GM12878 (cell line): Measurements from ENCODE around the gene SLC37A1. TPM values are rescaled to one million over a fixed set of nuclear protein-coding genes. Genes with fewer than 3 reads are reported as not detected.

ENCODE experiments used
- CHD2 ChIP-seq: IDR thresholded peaks from 2 replicates; pipeline ENCODE4 v1.6.1; 2011; ENCODE audit warnings: low read depth, low read length, improper control_type of control experiment, borderline replicate concordance
- DPF2 ChIP-seq: fragments of 450-650 bp; IDR thresholded peaks from 2 replicates; pipeline ENCODE4 v1.6.1; 2017; ENCODE audit warnings: mild to moderate bottlenecking
- E2F8 ChIP-seq: fragments of 450-650 bp; IDR thresholded peaks from 2 replicates; pipeline ENCODE4 v1.6.1; 2018; ENCODE audit warnings: mild to moderate bottlenecking, low read depth, moderate library complexity; ENCODE audit not compliant: partially characterized antibody
- EP300 ChIP-seq, 2 experiments: fragments of 150-350 bp in 1 of 2; IDR thresholded peaks; 2 replicates each; pipeline ENCODE4 v1.6.1; 2011 to 2012; ENCODE audit warnings: low read depth in 2 of 2, low read length in 2 of 2, borderline replicate concordance in 1 of 2, improper control_type of control experiment in 1 of 2, inconsistent platforms in 1 of 2; ENCODE audit not compliant: control insufficient read depth in 1 of 2
- ESRRA ChIP-seq: IDR thresholded peaks from 2 replicates; pipeline ENCODE4 v1.6.1; 2012; ENCODE audit warnings: mild to moderate bottlenecking, low read length, improper control_type of control experiment
- HDAC2 ChIP-seq: fragments of 200-600 bp; sonication (generic); IDR thresholded peaks from 2 replicates; pipeline ENCODE4 v1.6.1; 2017
- IRF3 ChIP-seq: fragments of 450-650 bp; IDR thresholded peaks from 2 replicates; pipeline ENCODE4 v1.6.1; 2014; ENCODE audit warnings: mild to moderate bottlenecking
- IRF4 ChIP-seq: IDR thresholded peaks from 2 replicates; pipeline ENCODE4 v1.6.1; 2011; ENCODE audit warnings: low read depth, low read length
- MLLT1 ChIP-seq: fragments of 450-650 bp; IDR thresholded peaks from 2 replicates; pipeline ENCODE4 v1.6.1; 2016; ENCODE audit warnings: mild to moderate bottlenecking
- NRF1 ChIP-seq: conservative IDR thresholded peaks from 2 replicates; pipeline ENCODE4 v1.6.1; 2011; ENCODE audit warnings: mild to moderate bottlenecking, low read depth, low read length, improper control_type of control experiment
- PAX8 ChIP-seq: fragments of 450-650 bp; IDR thresholded peaks from 2 replicates; pipeline ENCODE4 v1.6.1; 2017; ENCODE audit warnings: mild to moderate bottlenecking, moderate library complexity
- RB1 ChIP-seq: fragments of 450-650 bp; formaldehyde crosslinking; IDR thresholded peaks from 2 replicates; pipeline ENCODE4 v1.6.1; 2017; ENCODE audit warnings: mild to moderate bottlenecking, borderline replicate concordance
- STAT1 ChIP-seq: fragments of 450-650 bp; conservative IDR thresholded peaks from 2 replicates; pipeline ENCODE4 v1.6.1; 2014; ENCODE audit warnings: antibody characterized with exemption, mild to moderate bottlenecking
- TARDBP ChIP-seq: IDR thresholded peaks from 2 replicates; pipeline ENCODE4 v1.6.1; 2016; ENCODE audit warnings: borderline replicate concordance
- YY1 ChIP-seq: IDR thresholded peaks from 2 replicates; pipeline ENCODE4 v1.6.1; 2011; ENCODE audit warnings: low read depth, mild to moderate bottlenecking, low read length
- ZSCAN29 ChIP-seq: fragments of 450-650 bp; IDR thresholded peaks from 2 replicates; pipeline ENCODE4 v1.6.1; 2017; ENCODE audit warnings: mild to moderate bottlenecking, moderate library complexity
- polyA plus RNA-seq, 11 experiments: library from polyadenylated mRNA; depleted of rRNA in 4 of 11; unstranded in 6 of 11; stranded (reverse) in 5 of 11; fragments of >200 nt; fragmentation: Nextera tagmentation in 4 of 11; fragmentation: Illumina TruSeq in 1 of 11; extraction: Ambion mirVana in 4 of 11; extraction: Trizol in 1 of 11; gene quantifications; 1 replicate in 1 of 11; 2 replicates in 10 of 11; pipeline versions ENCODE4 v1.2.1 to v1.2.3, GENCODE V29; 2011 to 2016; ENCODE audit warnings: inconsistent platforms in 2 of 11, missing spikeins in 2 of 11, low read depth in 1 of 11
- total RNA-seq, 4 experiments: library from RNA; depleted of rRNA in 3 of 4; stranded (reverse); fragments of >200 nt in 3 of 4; fragmentation: Illumina TruSeq in 1 of 4; extraction: Trizol in 1 of 4; gene quantifications; 2 replicates each; pipeline versions ENCODE4 v1.2.1 to v1.2.3, GENCODE V29; 2013 to 2021
- TF ChIP-seq, protein P1 (sequence below): fragments of 450-650 bp; IDR thresholded peaks from 2 replicates; pipeline ENCODE4 v1.6.1; 2017; ENCODE audit warnings: mild to moderate bottlenecking, moderate library complexity
- TF ChIP-seq, protein P2 (sequence below): IDR thresholded peaks from 2 replicates; pipeline ENCODE4 v1.6.1; 2011; ENCODE audit warnings: low read depth, mild to moderate bottlenecking, low read length, moderate library complexity, borderline replicate concordance; ENCODE audit errors: extremely low read depth
- TF ChIP-seq, protein P3 (sequence below): IDR thresholded peaks from 2 replicates; pipeline ENCODE4 v1.6.1; 2012; ENCODE audit warnings: low read depth, low read length, improper control_type of control experiment

Gene SLC37A1
- total and polyA plus RNA-seq, 10 of the 15 experiments (the other 5 are each of a cell fraction or from before 2014, with no cell fraction given) = 1.1 to 35.5 (median 24.4) TPM

GRCh38 chr21:42532466-42533181 is 19.0 kb downstream of the SLC37A1 start (continued):
- TF ChIP-seq CHD2 = no peak
- TF ChIP-seq ESRRA = no peak
- TF ChIP-seq MLLT1 = peak; percentile 60
- TF ChIP-seq, protein P1, sequence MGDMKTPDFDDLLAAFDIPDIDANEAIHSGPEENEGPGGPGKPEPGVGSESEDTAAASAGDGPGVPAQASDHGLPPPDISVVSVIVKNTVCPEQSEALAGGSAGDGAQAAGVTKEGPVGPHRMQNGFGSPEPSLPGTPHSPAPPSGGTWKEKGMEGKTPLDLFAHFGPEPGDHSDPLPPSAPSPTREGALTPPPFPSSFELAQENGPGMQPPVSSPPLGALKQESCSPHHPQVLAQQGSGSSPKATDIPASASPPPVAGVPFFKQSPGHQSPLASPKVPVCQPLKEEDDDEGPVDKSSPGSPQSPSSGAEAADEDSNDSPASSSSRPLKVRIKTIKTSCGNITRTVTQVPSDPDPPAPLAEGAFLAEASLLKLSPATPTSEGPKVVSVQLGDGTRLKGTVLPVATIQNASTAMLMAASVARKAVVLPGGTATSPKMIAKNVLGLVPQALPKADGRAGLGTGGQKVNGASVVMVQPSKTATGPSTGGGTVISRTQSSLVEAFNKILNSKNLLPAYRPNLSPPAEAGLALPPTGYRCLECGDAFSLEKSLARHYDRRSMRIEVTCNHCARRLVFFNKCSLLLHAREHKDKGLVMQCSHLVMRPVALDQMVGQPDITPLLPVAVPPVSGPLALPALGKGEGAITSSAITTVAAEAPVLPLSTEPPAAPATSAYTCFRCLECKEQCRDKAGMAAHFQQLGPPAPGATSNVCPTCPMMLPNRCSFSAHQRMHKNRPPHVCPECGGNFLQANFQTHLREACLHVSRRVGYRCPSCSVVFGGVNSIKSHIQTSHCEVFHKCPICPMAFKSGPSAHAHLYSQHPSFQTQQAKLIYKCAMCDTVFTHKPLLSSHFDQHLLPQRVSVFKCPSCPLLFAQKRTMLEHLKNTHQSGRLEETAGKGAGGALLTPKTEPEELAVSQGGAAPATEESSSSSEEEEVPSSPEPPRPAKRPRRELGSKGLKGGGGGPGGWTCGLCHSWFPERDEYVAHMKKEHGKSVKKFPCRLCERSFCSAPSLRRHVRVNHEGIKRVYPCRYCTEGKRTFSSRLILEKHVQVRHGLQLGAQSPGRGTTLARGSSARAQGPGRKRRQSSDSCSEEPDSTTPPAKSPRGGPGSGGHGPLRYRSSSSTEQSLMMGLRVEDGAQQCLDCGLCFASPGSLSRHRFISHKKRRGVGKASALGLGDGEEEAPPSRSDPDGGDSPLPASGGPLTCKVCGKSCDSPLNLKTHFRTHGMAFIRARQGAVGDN = peak; percentile 97
- no peak for TF ChIP-seq HDAC2
- TF ChIP-seq, protein P2, sequence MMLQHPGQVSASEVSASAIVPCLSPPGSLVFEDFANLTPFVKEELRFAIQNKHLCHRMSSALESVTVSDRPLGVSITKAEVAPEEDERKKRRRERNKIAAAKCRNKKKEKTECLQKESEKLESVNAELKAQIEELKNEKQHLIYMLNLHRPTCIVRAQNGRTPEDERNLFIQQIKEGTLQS = no peak
- no peak for TF ChIP-seq IRF3
- TF ChIP-seq ZSCAN29 = no peak
- TF ChIP-seq, protein P3, sequence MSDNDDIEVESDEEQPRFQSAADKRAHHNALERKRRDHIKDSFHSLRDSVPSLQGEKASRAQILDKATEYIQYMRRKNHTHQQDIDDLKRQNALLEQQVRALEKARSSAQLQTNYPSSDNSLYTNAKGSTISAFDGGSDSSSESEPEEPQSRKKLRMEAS = peak; percentile 76; the same call in 1 of the 2 replicates
- no peak for TF ChIP-seq TARDBP
- TF ChIP-seq PAX8 = no peak
- no peak for TF ChIP-seq STAT1
- no peak for TF ChIP-seq E2F8
- no peak for TF ChIP-seq DPF2
- TF ChIP-seq IRF4 = no peak
- TF ChIP-seq EP300 (IDR thresholded peaks at IDR 0.05; ENCODE audit: borderline replicate concordance in 1 of 2, control insufficient read depth in 1 of 2, low read depth in 2 of 2, low read length in 2 of 2) = peak; percentile 69 to 74; a peak in 3 of 4 replicates
- TF ChIP-seq NRF1 = no peak
- no peak for TF ChIP-seq YY1
- no peak for TF ChIP-seq RB1
